AG04450 (cell line): Measurements from ENCODE around the gene HEATR5A. TPM values are rescaled to one million over a fixed set of nuclear protein-coding genes. Genes with fewer than 3 reads are reported as not detected.
"Not testable (repeated sequence)": the region's sequence is repeated elsewhere in the genome, so short reads cannot be mapped to it uniquely, and the experiment has no call there.

ENCODE experiments used
- CTCF ChIA-PET: fragments of 300-600, 350-600 bp; formaldehyde crosslinking; extraction: SDS; loops from one replicate; lab custom pipeline; 2022; ENCODE audit warnings: antibody characterized with exemption, inconsistent platforms; lab: Charles Lee
- POLR2A ChIA-PET: fragments of 350-600 bp; formaldehyde crosslinking; extraction: SDS; loops from one replicate; lab custom pipeline; 2021; ENCODE audit warnings: antibody characterized with exemption, inconsistent platforms; lab: Yijun Ruan, JAX
- DNase-seq: peaks from one replicate; pipeline ENCODE4 v3.0.0-alpha.2; 2011; ENCODE audit warnings: low read depth, low spot score
- H3K27ac ChIP-seq: one replicate; pipeline ENCODE4 v1.5.1; 2012; ENCODE audit warnings: low read depth, low read length, control low read depth
- H3K27me3 ChIP-seq: one replicate; pipeline ENCODE4 v1.6.0; 2012; ENCODE audit warnings: low read length; ENCODE audit not compliant: control insufficient read depth, insufficient read depth
- H3K4me3 ChIP-seq: 2 replicates; pipeline ENCODE4 v1.5.1; 2011; ENCODE audit warnings: mild to moderate bottlenecking, low read depth, low read length, control low read depth
- H3K9me3 ChIP-seq: 2 replicates; pipeline ENCODE4 v1.5.1; 2012; ENCODE audit warnings: low read length; ENCODE audit not compliant: control insufficient read depth, insufficient read depth
- CTCF ChIP-seq: IDR thresholded peaks from 2 replicates; pipeline ENCODE4 v1.5.1; 2011; ENCODE audit warnings: low read depth, low read length, control low read depth, inconsistent platforms
- polyA plus RNA-seq: library from polyadenylated mRNA; depleted of rRNA; stranded (reverse); fragments of >200 nt; gene quantifications from 2 replicates; pipeline ENCODE4 v1.2.3, GENCODE V29; 2011

The HEATR5A gene
- polyA plus RNA-seq, 1 experiment, result 35.4 TPM

DNA sequence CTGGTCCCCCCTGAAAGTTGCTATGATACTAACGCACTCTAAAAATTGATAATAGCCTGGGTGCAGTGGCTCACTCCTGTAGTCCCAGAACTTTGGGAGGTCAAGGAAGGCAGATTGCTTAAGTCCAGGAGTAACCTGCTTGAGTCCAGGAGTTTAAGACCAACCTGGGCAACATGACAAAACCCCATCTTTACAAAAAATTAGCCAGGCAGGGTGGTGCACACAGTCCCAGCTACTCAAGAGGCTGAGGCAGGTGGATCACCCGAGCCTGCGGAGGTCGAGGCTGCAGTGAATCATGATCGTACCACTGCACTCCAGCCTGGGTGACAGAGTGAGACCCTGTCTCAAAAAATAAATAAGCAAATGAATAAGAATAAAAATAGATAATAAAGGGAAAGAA lies 42.9 kb downstream of the HEATR5A start:
- no peak overlapping the region for H3K4me3 ChIP-seq
- ChIA-PET POLR2A (interaction anchor here (1.0 kb wide), 1 partner anchor 43 kb away, joined by 4 read pairs; the partner anchor contains the start of gene HEATR5A), CTCF (interaction anchor here (0.6 to 1.4 kb wide), 2 partner anchors 21 to 877 kb away, joined by 3 read pairs; no protein-coding TSS in a partner anchor)

DNA sequence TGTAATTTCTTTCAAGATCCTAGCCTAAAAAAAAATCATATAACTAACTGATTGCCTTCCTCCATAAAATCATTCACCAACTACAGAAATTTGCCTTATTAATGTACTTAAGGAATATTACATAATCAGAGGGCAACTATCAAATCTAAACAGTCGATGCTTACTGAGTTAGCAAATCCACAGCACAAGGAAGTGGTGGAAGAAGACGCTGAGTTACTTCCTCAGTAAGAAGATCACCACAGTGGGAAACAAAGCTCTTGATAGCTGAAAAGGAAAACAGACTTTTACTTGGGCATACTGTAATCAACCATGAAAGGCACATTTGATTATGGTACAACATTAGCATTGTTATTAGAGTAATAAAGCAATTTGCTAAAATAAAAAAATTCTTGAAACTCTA lies 48.7 kb downstream of the HEATR5A start:
- H3K9me3 ChIP-seq, result no peaks in the 10 kb centered on the region
- ChIA-PET CTCF (no interaction called here), POLR2A (no interaction called here)
- H3K27ac ChIP-seq, result no peak overlapping the region
- TF ChIP-seq CTCF, result no peak
- H3K27me3 ChIP-seq, result no peaks in the 10 kb centered on the region
- H3K4me3 ChIP-seq, result no peak overlapping the region
- DNase-seq, result no peak

More for the DNA sequence above, 42.9 kb downstream of the HEATR5A start:
- no peaks in the 10 kb centered on the region for H3K27me3 ChIP-seq
- H3K27ac ChIP-seq, result no peak overlapping the region
- no peak for TF ChIP-seq CTCF
- no peak for DNase-seq
- H3K9me3 ChIP-seq, result no peaks in the 10 kb centered on the region

- no peaks in the 10 kb centered on the region for H3K27me3 ChIP-seq
- no peak overlapping the region for H3K27ac ChIP-seq
- DNase-seq, result no peak
- ChIA-PET POLR2A (interaction anchor here (0.7 kb wide), 1 partner anchor 804 kb away, joined by 5 read pairs; no protein-coding TSS in a partner anchor), CTCF (interaction anchor here (1.1 to 1.2 kb wide), 2 partner anchors 30 to 86 kb away, joined by 3 read pairs; no protein-coding TSS in a partner anchor)
- no peak for TF ChIP-seq CTCF
- no peak overlapping the region for H3K4me3 ChIP-seq
- no peaks in the 10 kb centered on the region for H3K9me3 ChIP-seq
These were observed 56.8 kb downstream of the HEATR5A start for GRCh38 chr14:31363331-31364073.

DNA sequence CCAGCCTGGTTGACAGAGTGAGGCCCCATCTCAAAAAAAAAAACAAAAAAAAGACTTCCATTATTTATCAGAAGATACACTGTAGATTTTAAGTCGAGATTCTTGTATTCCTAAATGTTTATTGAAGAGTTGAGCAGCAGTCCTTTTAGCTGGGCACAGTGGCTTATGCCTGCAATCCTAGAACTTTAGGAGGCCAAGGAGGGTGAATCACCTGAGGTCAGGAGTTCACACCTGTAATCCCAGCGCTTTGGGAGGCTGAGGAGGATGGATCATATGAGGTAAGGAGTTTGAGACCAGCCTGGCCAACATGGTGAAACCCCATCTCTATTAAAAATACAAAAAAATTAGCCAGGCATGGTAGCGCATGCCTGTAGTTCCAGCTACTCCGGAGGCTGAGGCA lies 57.6 kb downstream of the HEATR5A start:
- Histone ChIP-seq H3K4me3 (no peak overlapping the region), H3K27me3 (no peaks in the 10 kb centered on the region), H3K9me3 (no peaks in the 10 kb centered on the region), H3K27ac (no peak overlapping the region)
- POLR2A ChIA-PET, result no interaction called here
- CTCF ChIA-PET, result interaction anchor here (0.6 to 1.2 kb wide), 2 partner anchors 18 to 31 kb away, joined by 3 read pairs; no protein-coding TSS in a partner anchor
- TF ChIP-seq CTCF, result no peak
- DNase-seq, result no peak

GRCh38 chr14:31361761-31362160 lies 58.6 kb downstream of the HEATR5A start:
- H3K4me3 ChIP-seq, CTCF ChIA-PET, H3K9me3 ChIP-seq, POLR2A ChIA-PET, H3K27ac ChIP-seq, DNase-seq, H3K27me3 ChIP-seq: not testable (repeated sequence)
